Keratinocyte (primary cell): ENCODE measurements around the gene MRPS22. TPM values are rescaled to one million over a fixed set of nuclear protein-coding genes. Genes with fewer than 3 reads are reported as not detected.

Source experiments
- DNase-seq: peaks from one replicate; pipeline ENCODE4 v3.0.0-alpha.2; 2011; ENCODE audit warnings: low read depth, missing footprints, low spot score
- FAIRE-seq: peaks from 2 replicates; lab custom pipeline; 2011; peaks lifted over from hg19 to GRCh38; lab: Jason Lieb, UNC
- H2AFZ ChIP-seq: 2 replicates; pipeline ENCODE4 v1.6.0; 2012; ENCODE audit warnings: low read length, control low read depth, inconsistent platforms; ENCODE audit not compliant: control insufficient read depth
- H3K27ac ChIP-seq: 2 replicates; pipeline ENCODE4 v1.5.1; 2011; ENCODE audit warnings: low read length; ENCODE audit not compliant: control insufficient read depth, insufficient read depth
- H3K27me3 ChIP-seq: 3 replicates; pipeline ENCODE4 v1.6.0; 2011; ENCODE audit warnings: low read length; ENCODE audit not compliant: control insufficient read depth, insufficient read depth; ENCODE audit errors: extremely low read depth
- H3K36me3 ChIP-seq, 2 experiments: 2 replicates in 1 of 2; 3 replicates in 1 of 2; pipeline ENCODE4 v1.5.1; 2011; ENCODE audit warnings: low read length in 2 of 2, mild to moderate bottlenecking in 1 of 2; ENCODE audit not compliant: control insufficient read depth in 2 of 2, insufficient read depth in 2 of 2; ENCODE audit errors: extremely low read depth in 1 of 2
- H3K4me1 ChIP-seq: 3 replicates; pipeline ENCODE4 v1.5.1; 2011; ENCODE audit warnings: low read length; ENCODE audit not compliant: control insufficient read depth, insufficient read depth; ENCODE audit errors: extremely low read depth
- H3K4me2 ChIP-seq: 3 replicates; pipeline ENCODE4 v1.6.0; 2011; ENCODE audit warnings: low read depth, low read length; ENCODE audit not compliant: control insufficient read depth, insufficient read depth; ENCODE audit errors: extremely low read depth
- H3K4me3 ChIP-seq, 3 experiments: fragments of 200-600 bp in 1 of 3; sonication (generic) in 1 of 3; 2 replicates in 2 of 3; 3 replicates in 1 of 3; pipeline ENCODE4 v1.5.1; 2011 to 2016; ENCODE audit warnings: low read length in 3 of 3, mild to moderate bottlenecking in 3 of 3, control low read depth in 2 of 3, inconsistent platforms in 1 of 3, low read depth in 1 of 3, mixed read lengths in 1 of 3, mixed run types in 1 of 3, moderate library complexity in 1 of 3; ENCODE audit not compliant: control insufficient read depth in 2 of 3, insufficient read depth in 2 of 3; ENCODE audit errors: extremely low read depth in 1 of 3
- H3K79me2 ChIP-seq: 2 replicates; pipeline ENCODE4 v1.6.0; 2012; ENCODE audit warnings: low read length; ENCODE audit not compliant: control insufficient read depth, insufficient read depth
- H3K9ac ChIP-seq: 3 replicates; pipeline ENCODE4 v1.6.0; 2011; ENCODE audit warnings: low read length; ENCODE audit not compliant: control insufficient read depth, insufficient read depth; ENCODE audit errors: extremely low read depth
- H3K9me1 ChIP-seq: 3 replicates; pipeline ENCODE4 v1.6.0; 2011; ENCODE audit warnings: low read length; ENCODE audit not compliant: control insufficient read depth, insufficient read depth; ENCODE audit errors: extremely low read depth
- H3K9me3 ChIP-seq: 2 replicates; pipeline ENCODE4 v1.5.1; 2012; ENCODE audit warnings: low read depth, low read length; ENCODE audit not compliant: control insufficient read depth
- H4K20me1 ChIP-seq: 3 replicates; pipeline ENCODE4 v1.6.0; 2011; ENCODE audit warnings: low read length; ENCODE audit not compliant: control insufficient read depth, insufficient read depth; ENCODE audit errors: extremely low read depth
- CTCF ChIP-seq, 3 experiments: IDR thresholded peaks in 1 of 3; conservative IDR thresholded peaks in 1 of 3; optimal IDR thresholded peaks in 1 of 3; 2 replicates in 2 of 3; 3 replicates in 1 of 3; pipeline versions ENCODE3 to v1.5.1; 2011; ENCODE audit warnings: low read length in 3 of 3, mild to moderate bottlenecking in 3 of 3, moderate library complexity in 2 of 3, control low read depth in 1 of 3, inconsistent platforms in 1 of 3; ENCODE audit not compliant: insufficient read depth in 2 of 3; ENCODE audit errors: extremely low read depth in 1 of 3
- EZH2 ChIP-seq: IDR thresholded peaks from one replicate; pipeline ENCODE4 v1.6.1; 2012; ENCODE audit warnings: inconsistent platforms, mild to moderate bottlenecking, low read length, moderate library complexity
- dilution Hi-C: fragments of 300-500 bp; cut with MboI; formaldehyde crosslinking; loops from one replicate; pipeline ENCODE4 v1.7.0; 2020; ENCODE audit warnings: low sequenced_read_pairs; ENCODE audit not compliant: extremely low pct_ligation_motif_present
- polyA plus RNA-seq, 5 experiments: library from polyadenylated mRNA; depleted of rRNA in 3 of 5; stranded (reverse) in 3 of 5; stranded (forward) in 1 of 5; unstranded in 1 of 5; fragments of >200 nt; gene quantifications; 1 replicate in 1 of 5; 2 replicates in 3 of 5; 3 replicates in 1 of 5; pipeline versions ENCODE4 v1.2.1 to v1.2.3, GENCODE V29; 2011 to 2012; ENCODE audit warnings: missing spikeins in 2 of 5, low read depth in 1 of 5, low replicate concordance in 1 of 5

The MRPS22 gene
- polyA plus RNA-seq, 1 donor (not counting 4 experiments of a cell fraction or from before 2014, with no cell fraction given) = 91.9 TPM

- Histone ChIP-seq H3K79me2 (peaks cover 2% of the 10 kb centered on the region), H3K36me3 (peaks cover 19 to 34% of the 10 kb centered on the region in 2 experiments), H3K9ac (no peak overlapping the region), H3K4me3 (no peak overlapping the region), H3K9me1 (no peaks in the 10 kb centered on the region), H3K9me3 (no peaks in the 10 kb centered on the region), H3K4me1 (no peaks in the 10 kb centered on the region), H3K4me2 (no peak overlapping the region), H4K20me1 (no peaks in the 10 kb centered on the region), H2AFZ (no peak overlapping the region), H3K27me3 (no peaks in the 10 kb centered on the region), H3K27ac (no peak overlapping the region)
- TF ChIP-seq CTCF (optimal IDR thresholded peaks at IDR 0.05 in 1 of 3, IDR thresholded peaks at IDR 0.05 in 1 of 3, conservative IDR thresholded peaks at IDR 0.05 in 1 of 3; ENCODE audit: extremely low read depth in 1 of 3, insufficient read depth in 2 of 3, low read length in 3 of 3) = no peak
- no peak for TF ChIP-seq EZH2
- DNase-seq = no peak
- FAIRE-seq = no peak
- dilution Hi-C loops = no loop called here
Measured at GRCh38 chr3:139374099-139374498, 30.3 kb downstream of the MRPS22 start.

GRCh38 chr3:139377378-139377777 lies 33.6 kb downstream of the MRPS22 start:
- Histone ChIP-seq H3K79me2 (peaks cover 27% of the 10 kb centered on the region), H4K20me1 (no peaks in the 10 kb centered on the region), H3K4me2 (no peak overlapping the region), H2AFZ (no peak overlapping the region), H3K27ac (no peak overlapping the region), H3K4me3 (no peak overlapping the region), H3K9ac (no peak overlapping the region), H3K36me3 (peaks cover 17 to 23% of the 10 kb centered on the region in 2 experiments), H3K27me3 (no peaks in the 10 kb centered on the region), H3K9me1 (no peaks in the 10 kb centered on the region), H3K4me1 (no peaks in the 10 kb centered on the region), H3K9me3 (no peaks in the 10 kb centered on the region)
- dilution Hi-C loops = no loop called here
- DNase-seq (no peak), FAIRE-seq (no peak)
- no peak for TF ChIP-seq CTCF (optimal IDR thresholded peaks at IDR 0.05 in 1 of 3, IDR thresholded peaks at IDR 0.05 in 1 of 3, conservative IDR thresholded peaks at IDR 0.05 in 1 of 3; ENCODE audit: extremely low read depth in 1 of 3, insufficient read depth in 2 of 3, low read length in 3 of 3)
- TF ChIP-seq EZH2 = no peak
